HG02943 (cell line): ENCODE data around the gene GSN.

Source experiments
- ATAC-seq: cut with Tn5 transposase; IDR thresholded peaks from one replicate; pipeline ENCODE4 v1.9.1; 2021; ENCODE audit warnings: mild to moderate bottlenecking, low read depth, moderate library complexity; ENCODE audit not compliant: unreplicated experiment

Gene GSN

DNA sequence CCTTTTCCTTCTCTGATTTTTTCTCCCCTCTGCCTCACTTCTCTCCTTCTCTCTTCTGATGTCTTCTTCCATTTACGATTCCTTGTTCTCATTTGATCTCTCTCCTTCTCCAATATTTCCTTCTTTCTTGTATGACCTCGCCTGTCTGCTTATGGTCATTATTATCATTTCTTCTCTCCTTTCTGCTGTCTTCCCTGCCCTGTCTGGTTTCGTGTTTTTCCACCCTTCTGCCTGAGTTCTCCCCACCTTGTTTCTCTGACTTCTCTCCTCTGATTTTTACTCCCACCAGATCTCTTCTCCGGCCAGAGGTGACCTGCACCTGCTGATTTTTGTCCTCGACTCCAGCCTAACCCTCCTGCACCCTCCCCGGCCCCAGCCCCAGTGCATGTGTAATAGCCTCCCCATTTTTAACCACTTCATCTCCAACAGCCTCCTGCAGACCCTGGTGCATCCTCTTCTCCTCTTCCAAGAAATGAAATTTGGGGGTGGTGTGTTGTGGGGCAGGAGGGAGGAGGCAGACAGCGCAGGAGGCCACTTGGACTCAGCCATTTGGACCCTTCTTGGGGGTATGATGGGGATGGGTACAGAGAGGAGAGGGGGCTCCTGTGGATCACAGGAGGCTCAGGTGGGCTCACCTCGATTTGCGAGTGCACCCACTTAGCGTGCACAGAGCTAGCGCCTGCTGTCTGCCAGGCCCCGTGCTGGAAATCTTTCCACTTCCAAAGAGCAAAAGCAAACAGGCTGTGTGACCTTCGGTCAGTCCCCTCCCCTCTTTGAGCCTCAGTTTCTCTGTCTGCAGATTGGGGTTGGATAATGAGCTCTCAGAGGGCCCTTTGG lies 32.5 kb downstream of the GSN start:
- no peak for ATAC-seq

GRCh38 chr9:121301881-121302286 lies 33.9 kb downstream of the GSN start:
- ATAC-seq = no peak

DNA sequence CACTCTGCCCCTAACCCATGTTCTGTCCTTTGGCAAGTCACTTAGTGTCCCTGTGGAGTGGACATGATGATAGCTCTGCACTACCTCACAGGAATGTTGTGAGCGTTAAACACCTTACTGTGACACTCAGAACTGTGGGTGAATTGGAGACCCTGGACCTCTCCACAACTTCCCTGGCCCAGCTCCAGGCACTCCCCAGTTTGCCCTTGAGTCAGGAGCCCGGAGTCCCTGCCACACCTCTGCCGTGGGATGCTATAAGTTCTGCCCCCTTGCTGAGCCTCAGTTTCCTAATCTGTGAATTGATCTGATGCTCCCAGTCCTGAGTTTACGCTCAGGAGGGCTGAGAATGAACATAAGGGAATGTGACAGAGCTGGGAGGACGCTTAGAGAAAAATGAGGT lies 34.4 kb downstream of the GSN start:
- ATAC-seq = no peak

GRCh38 chr9:121302786-121303185 lies 34.8 kb downstream of the GSN start:
- no peak for ATAC-seq

- no peak for ATAC-seq
These were observed 35.8 kb downstream of the GSN start for GRCh38 chr9:121303456-121304451.

DNA sequence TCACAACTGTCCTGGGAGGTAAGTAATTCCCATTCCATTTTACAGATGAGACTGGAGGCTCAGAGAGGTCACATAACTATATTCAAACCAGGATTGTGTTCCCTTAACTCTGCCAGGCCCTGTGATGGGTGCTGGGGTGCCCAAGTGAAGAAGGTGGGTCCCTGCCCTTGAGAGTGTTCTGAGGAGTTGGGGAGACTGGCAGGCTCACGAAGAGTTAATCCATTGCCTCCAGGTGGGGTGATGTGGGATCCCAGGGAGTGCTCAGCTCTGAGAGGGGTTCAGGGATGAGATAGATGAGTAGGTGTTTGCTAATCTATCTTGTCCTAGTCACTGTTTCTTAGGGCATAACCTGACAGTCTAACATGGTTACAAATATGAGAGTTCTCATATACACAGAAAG lies 36.7 kb downstream of the GSN start:
- ATAC-seq = no peak

GRCh38 chr9:121305269-121305994 lies 37.5 kb downstream of the GSN start:
- ATAC-seq = no peak

- no peak for ATAC-seq
These were observed 40.0 kb downstream of the GSN start for GRCh38 chr9:121307976-121308375.

GRCh38 chr9:121308765-121309164 lies 40.8 kb downstream of the GSN start:
- no peak for ATAC-seq

DNA sequence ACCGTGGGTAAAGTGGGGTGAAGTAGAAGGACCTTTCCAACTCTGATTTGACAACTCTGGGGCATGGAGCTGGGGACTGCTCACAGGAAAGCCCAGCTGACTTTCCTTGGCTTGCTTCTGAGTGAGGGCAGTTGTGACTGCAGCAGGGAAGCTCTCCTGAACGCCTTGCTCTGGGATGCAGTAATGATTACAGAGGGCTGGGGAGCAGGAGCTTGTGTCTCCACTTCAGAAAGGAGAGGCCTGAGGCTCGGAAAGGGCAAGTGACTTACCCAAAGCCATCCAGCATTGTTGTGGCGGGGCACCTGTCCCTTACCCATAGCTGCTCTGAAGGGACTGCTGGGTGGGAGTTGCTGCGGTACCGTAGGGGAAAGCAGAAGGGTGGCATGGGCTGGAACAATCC lies 41.2 kb downstream of the GSN start:
- no peak for ATAC-seq

GRCh38 chr9:121309833-121310425 lies 42.0 kb downstream of the GSN start:
- ATAC-seq = no peak

GRCh38 chr9:121310571-121310970 lies 42.6 kb downstream of the GSN start:
- no peak for ATAC-seq

DNA sequence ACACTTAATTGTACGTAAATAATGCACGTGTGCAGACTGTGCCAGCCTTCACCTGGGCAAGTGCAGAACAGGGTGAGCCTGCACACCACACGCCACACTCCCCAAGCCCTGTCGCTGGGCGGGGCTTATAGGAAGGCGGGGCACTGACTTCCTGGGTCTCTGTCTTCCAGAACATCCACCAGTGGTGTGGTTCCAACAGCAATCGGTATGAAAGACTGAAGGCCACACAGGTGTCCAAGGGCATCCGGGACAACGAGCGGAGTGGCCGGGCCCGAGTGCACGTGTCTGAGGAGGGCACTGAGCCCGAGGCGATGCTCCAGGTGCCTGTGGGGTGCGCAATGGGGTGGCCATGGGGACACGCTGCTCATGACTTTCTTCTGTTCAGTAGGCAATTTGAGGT lies 44.2 kb downstream of the GSN start:
- ATAC-seq = no peak

- no peak for ATAC-seq
These were observed 45.6 kb downstream of the GSN start for GRCh38 chr9:121313458-121314152.

DNA sequence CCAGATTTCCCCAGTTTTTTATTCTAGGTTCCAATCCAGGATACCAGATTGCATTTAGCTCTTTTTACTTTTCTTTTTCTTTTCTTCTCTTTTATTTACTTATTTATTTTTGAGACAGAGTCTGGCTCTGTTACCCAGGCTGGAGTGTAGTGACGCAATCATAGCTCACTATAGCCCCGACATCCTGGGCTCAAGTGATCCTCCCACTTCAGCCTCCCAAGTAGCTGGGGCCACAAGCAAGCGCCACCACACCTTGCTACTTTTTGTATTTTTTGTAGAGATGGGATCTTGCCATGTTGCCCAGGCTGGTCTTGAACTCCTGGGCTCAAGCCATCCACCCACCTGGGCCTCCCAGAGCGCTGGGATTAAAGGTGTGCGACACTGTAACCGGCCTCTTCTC lies 48.4 kb downstream of the GSN start:
- no peak for ATAC-seq

GRCh38 chr9:121316852-121317373 lies 49.0 kb downstream of the GSN start:
- ATAC-seq = no peak

DNA sequence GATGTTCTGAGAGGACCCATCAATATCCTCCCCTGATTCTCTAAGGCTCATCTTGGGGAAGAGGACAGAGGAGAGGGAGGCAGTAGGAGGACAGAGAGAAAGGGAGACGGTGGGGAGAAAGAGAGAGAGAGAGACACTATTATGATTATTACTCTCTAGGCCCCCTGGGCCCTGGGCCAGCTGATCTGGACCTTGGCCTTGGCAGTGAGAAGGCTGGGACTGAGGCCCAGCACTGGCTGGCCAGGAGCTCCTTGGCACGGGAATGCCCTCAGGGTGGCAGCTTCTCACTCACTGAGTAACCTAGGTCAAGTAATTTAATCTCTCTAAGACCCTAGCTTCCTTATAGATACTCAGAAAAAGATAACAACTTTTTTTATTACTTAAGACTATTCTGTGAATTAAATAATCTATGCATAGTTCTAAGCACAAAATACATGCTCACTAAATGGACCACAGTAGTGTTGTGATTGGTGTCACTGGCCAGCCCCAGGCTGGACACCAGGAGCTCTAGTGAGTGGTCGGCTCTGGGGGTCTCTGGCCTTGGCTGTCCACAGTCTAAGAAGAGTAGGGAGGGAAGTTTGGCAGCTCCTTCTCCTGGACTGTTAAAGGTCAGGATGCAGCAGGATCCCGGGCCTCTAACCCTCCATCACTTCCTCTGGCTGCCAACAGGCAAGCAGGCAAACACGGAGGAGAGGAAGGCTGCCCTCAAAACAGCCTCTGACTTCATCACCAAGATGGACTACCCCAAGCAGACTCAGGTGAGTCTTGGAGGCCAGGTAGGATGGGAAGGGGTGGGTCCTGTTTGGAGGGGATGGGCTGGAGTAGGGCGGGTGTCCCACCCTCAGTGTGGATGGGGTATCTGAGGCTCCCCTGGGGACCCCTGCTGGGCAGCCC lies 50.0 kb downstream of the GSN start:
- no peak for ATAC-seq

DNA sequence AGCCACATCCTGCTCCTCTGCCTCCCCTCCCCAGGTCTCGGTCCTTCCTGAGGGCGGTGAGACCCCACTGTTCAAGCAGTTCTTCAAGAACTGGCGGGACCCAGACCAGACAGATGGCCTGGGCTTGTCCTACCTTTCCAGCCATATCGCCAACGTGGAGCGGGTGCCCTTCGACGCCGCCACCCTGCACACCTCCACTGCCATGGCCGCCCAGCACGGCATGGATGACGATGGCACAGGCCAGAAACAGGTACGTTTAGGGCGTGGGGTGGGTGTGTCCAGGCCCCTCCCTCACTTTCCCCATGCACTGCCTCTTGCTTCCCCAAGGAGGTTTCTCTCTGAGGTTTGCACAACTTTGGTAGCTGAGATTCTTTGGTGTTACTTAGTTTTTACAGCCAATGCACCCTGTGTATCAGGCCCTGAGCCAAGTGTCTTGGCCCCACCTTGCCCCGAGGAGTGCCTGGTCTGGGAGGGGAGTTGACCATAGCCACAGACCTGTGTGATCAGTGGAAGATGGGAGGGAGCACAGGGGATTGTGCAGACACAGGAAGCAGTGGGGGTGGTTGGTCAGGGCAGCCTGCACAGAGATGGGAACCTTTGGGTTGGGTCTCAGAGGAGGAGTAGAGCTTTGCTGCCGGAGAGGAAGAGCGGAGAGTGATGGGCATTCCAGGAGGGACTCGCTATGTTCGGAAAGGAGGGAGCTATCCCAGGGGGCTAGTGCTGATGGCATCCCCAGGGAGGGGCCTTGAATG lies 50.8 kb downstream of the GSN start:
- no peak for ATAC-seq
